ENCODE measurements around the gene PCGF2. TPM values are rescaled to one million over a fixed set of nuclear protein-coding genes. Genes with fewer than 3 reads are reported as not detected.
"Not testable (repeated sequence)": the region's sequence is repeated elsewhere in the genome, so short reads cannot be mapped to it uniquely, and the experiment has no call there.

PCGF2 gene
- total RNA-seq, 1 experiment from 2014 or later: 0.88 TPM

GRCh38 chr17:38727736-38728135 lies 20.4 kb downstream of the PCGF2 start:
- DNase-seq (ENCODE audit: low read depth): no peak
- in situ Hi-C loops (cut with HindIII; ENCODE audit: low pct_unique_long_range_greater_than_20kb, low sequenced_read_pairs): no loop called here

GRCh38 chr17:38726145-38726544 lies 22.0 kb downstream of the PCGF2 start:
- not testable (repeated sequence) for DNase-seq (ENCODE audit: low read depth)

GRCh38 chr17:38725066-38725465 lies 23.1 kb downstream of the PCGF2 start:
- in situ Hi-C loops (cut with HindIII; ENCODE audit: low pct_unique_long_range_greater_than_20kb, low sequenced_read_pairs): no loop called here
- DNase-seq (ENCODE audit: low read depth): no peak

More at GRCh38 chr17:38726145-38726544, 22.0 kb downstream of the PCGF2 start:
- in situ Hi-C loops (cut with HindIII; ENCODE audit: low pct_unique_long_range_greater_than_20kb, low sequenced_read_pairs): not testable (repeated sequence)

- DNase-seq (ENCODE audit: low read depth): no peak
- in situ Hi-C loops (cut with HindIII; ENCODE audit: low pct_unique_long_range_greater_than_20kb, low sequenced_read_pairs): no loop called here
These were observed 23.7 kb downstream of the PCGF2 start for GRCh38 chr17:38724337-38724988.

- DNase-seq (ENCODE audit: low read depth): no peak
- in situ Hi-C loops (cut with HindIII; ENCODE audit: low pct_unique_long_range_greater_than_20kb, low sequenced_read_pairs): no loop called here
These were observed 26.3 kb downstream of the PCGF2 start for GRCh38 chr17:38721802-38722201.

- no peak for DNase-seq (ENCODE audit: low read depth)
- in situ Hi-C loops (cut with HindIII; ENCODE audit: low pct_unique_long_range_greater_than_20kb, low sequenced_read_pairs): no loop called here
These were observed 27.2 kb downstream of the PCGF2 start for GRCh38 chr17:38720941-38721340.

- no peak for DNase-seq (ENCODE audit: low read depth)
- in situ Hi-C loops (cut with HindIII; ENCODE audit: low pct_unique_long_range_greater_than_20kb, low sequenced_read_pairs): no loop called here
These were observed 28.0 kb downstream of the PCGF2 start for GRCh38 chr17:38719943-38720641.

GRCh38 chr17:38719289-38719942 lies 28.7 kb downstream of the PCGF2 start:
- no peak for DNase-seq (ENCODE audit: low read depth)
- in situ Hi-C loops (cut with HindIII; ENCODE audit: low pct_unique_long_range_greater_than_20kb, low sequenced_read_pairs): no loop called here

- no peak for DNase-seq (ENCODE audit: low read depth)
- in situ Hi-C loops (cut with HindIII; ENCODE audit: low pct_unique_long_range_greater_than_20kb, low sequenced_read_pairs): no loop called here
These were observed 30.9 kb downstream of the PCGF2 start for GRCh38 chr17:38717139-38717745.

- in situ Hi-C loops (cut with HindIII; ENCODE audit: low pct_unique_long_range_greater_than_20kb, low sequenced_read_pairs): no loop called here
- no peak for DNase-seq (ENCODE audit: low read depth)
These were observed 31.6 kb downstream of the PCGF2 start for GRCh38 chr17:38716368-38717005.

GRCh38 chr17:38715216-38715943 lies 32.8 kb downstream of the PCGF2 start:
- in situ Hi-C loops (cut with HindIII; ENCODE audit: low pct_unique_long_range_greater_than_20kb, low sequenced_read_pairs): no loop called here

GRCh38 chr17:38713456-38714075 lies 34.6 kb downstream of the PCGF2 start:
- in situ Hi-C loops (cut with HindIII; ENCODE audit: low pct_unique_long_range_greater_than_20kb, low sequenced_read_pairs): no loop called here
- no peak for DNase-seq (ENCODE audit: low read depth)

More at GRCh38 chr17:38715216-38715943, 32.8 kb downstream of the PCGF2 start:
- no peak for DNase-seq (ENCODE audit: low read depth)

GRCh38 chr17:38712593-38712992 lies 35.5 kb downstream of the PCGF2 start:
- in situ Hi-C loops (cut with HindIII; ENCODE audit: low pct_unique_long_range_greater_than_20kb, low sequenced_read_pairs): no loop called here
- DNase-seq (ENCODE audit: low read depth): no peak

GRCh38 chr17:38711792-38712571 lies 36.2 kb downstream of the PCGF2 start:
- in situ Hi-C loops (cut with HindIII; ENCODE audit: low pct_unique_long_range_greater_than_20kb, low sequenced_read_pairs): no loop called here
- DNase-seq (ENCODE audit: low read depth): no peak

- in situ Hi-C loops (cut with HindIII; ENCODE audit: low pct_unique_long_range_greater_than_20kb, low sequenced_read_pairs): no loop called here
- DNase-seq (ENCODE audit: low read depth): no peak
These were observed 37.2 kb downstream of the PCGF2 start for GRCh38 chr17:38710985-38711384.

- in situ Hi-C loops (cut with HindIII; ENCODE audit: low pct_unique_long_range_greater_than_20kb, low sequenced_read_pairs): no loop called here
- DNase-seq (ENCODE audit: low read depth): no peak
These were observed 37.6 kb downstream of the PCGF2 start for GRCh38 chr17:38710604-38710962.

Measured in Caki2 (cell line).